ENCODE measurements around the gene RANBP1.
"Not testable (repeated sequence)": the region's sequence is repeated elsewhere in the genome, so short reads cannot be mapped to it uniquely, and the experiment has no call there.

Gene RANBP1

GRCh38 chr22:20155330-20156041 lies 39.6 kb downstream of the RANBP1 start:
- no peak for DNase-seq

GRCh38 chr22:20156042-20156389 lies 40.1 kb downstream of the RANBP1 start:
- DNase-seq = no peak

- peak; percentile 93 to 95 for DNase-seq
Observed at GRCh38 chr22:20156611-20157429, 40.9 kb downstream of the RANBP1 start.

DNA sequence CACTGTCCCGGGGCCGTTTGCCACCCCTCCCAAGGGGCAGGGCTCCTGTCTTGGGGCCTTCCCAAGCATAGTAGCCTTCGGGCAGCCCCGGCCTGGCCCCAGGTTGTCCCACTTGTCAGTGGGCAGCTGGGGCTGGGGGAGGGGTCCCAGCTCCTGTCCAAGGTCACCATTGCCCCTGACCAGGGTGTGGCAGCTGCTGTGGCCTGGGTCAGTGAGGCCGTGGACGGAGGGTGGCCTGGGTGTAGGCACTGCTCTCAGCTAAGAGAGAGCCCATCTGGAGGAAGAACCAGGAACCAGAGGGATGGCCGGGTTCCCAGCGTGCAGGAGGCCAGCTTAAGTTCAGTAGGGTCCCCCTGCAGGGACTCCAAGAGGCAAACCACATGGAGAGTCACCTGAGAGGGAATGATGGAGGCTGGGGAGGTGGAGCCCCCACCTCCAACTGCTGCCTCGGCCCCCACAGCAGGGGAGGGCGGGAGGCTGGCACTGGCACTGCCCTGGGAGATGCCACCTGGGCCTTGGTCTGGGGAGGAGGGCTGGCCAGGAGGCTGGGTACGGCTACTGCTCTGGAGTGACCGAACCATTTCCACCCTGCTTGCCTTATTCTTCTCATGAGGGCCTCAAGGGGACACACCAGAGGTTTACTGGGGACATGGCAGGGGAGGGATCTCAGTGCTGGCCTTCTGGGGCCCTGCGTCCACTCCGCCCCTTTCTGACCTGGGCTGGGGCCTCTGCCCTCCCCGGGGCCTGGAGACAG lies 41.7 kb downstream of the RANBP1 start:
- no peak for DNase-seq

- no peak for DNase-seq
Observed at GRCh38 chr22:20158391-20159036, 42.6 kb downstream of the RANBP1 start.

DNA sequence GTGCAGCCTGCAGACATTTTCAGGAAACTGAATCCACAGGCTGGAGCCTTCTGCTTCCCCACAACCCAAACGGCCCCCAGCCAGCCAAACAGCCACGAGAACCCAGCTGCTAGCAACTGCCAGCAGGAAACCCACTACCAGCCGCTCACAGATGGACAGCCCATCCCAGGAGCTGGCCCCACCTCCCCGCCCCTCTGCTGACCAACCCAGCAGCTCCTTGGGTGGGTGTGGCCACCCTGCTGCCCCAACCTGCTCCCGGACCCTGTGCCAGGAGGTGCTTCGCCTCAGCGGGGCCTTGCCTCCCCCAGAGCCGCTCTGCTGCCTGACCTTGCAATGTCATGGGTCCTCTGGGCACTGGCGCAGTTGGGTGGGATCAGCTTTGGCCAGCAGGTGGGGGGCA lies 43.2 kb downstream of the RANBP1 start:
- DNase-seq = no peak

DNA sequence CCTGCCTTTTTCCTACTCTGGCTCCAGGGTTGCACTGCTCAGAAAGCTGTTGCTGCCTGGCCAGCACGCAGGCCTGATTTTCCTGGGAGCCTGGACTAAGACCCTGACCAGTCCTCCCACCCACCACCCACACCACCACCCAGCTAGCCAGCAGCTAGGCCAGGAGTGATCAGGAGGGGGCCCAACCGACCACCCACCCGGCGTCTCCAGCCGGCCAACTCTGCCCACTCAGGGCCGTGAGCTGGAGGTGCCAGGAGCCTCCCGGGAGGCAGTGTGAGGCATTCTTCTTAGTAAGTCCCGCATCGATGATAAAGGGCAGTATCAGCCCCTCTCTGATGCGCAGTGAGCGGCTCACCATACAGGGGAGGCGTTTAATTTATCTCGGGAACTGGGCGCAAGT lies 43.6 kb downstream of the RANBP1 start:
- DNase-seq = not testable (repeated sequence)

- no peak for DNase-seq
Observed at GRCh38 chr22:20160041-20160440, 44.1 kb downstream of the RANBP1 start.

DNA sequence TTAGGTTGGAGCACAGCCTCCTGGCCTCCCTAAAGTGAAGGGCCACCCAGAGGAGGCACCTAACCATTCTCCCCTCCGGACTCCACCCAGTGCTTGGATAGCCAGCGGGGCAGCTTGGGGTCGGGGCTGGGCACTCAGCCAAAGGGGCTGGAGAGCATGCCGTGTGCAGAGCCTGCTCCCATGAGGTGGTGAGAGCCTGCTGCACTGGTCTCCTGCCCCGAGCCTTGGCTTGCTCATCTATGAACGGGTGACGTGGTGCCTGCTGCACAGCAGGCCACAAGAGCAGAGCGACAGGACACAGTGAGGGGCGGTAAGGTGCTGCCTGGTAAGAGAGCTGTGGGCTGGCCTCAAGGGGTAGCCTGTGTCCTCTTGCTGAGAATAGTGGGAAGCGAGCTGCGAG lies 49.0 kb downstream of the RANBP1 start:
- no peak for DNase-seq

DNA sequence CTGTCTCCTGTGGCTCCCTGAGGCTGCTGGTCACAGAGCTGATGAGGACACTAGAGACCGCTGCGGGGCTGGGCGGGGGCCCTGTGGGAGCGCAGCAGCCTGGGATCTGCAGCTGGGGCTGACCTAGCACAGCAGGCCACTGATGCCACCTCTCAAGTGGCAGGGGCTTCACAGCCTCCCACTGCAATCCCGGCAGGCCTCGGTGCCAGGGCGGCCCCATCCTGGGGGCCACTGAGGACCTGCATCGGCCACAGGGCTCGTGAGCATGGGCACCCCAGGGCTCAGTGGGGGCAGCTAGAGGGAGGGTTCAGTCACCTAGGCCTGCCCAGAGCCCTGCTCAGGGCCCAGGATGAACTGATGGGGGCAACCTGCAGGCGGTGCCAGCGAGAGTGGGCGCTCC lies 49.5 kb downstream of the RANBP1 start:
- DNase-seq = no peak

- no peak for DNase-seq
Observed at GRCh38 chr22:20165913-20166312, 50.0 kb downstream of the RANBP1 start.

- DNase-seq = no peak
Observed at GRCh38 chr22:20166703-20167102, 50.8 kb downstream of the RANBP1 start.

DNA sequence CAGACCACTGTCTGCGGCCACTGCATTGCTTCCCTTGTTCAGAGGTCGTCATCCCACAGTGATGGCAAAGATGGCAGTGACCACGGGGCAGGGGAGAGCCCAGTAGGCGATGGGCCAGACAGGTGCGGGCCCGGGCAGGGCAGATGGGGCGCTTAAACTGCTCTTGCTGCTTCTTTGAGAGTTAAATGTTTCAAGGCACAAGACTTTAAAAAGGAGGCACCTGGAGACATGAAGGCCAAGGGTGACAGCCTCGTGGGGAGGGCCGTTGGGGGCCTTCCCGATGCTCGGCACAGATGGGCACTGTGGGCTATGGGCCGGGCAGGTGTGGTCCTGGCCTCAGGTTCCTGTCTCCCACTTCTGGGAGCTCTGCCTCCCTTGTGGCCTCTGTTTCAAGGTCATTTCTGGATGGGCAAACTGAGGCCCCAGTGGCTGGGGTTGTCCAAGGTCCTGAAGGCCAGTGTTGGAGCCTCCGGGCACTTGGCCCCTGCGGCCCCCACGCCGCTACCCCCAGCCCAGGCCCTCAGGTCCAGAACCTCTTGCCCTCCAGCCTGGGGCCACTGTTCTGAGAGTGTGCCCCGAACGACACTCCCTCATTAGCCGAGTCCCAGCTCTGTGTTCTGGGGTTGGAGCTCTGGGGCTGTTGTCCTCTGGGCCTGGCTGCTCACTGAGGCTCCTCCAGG lies 51.9 kb downstream of the RANBP1 start:
- no peak for DNase-seq

DNA sequence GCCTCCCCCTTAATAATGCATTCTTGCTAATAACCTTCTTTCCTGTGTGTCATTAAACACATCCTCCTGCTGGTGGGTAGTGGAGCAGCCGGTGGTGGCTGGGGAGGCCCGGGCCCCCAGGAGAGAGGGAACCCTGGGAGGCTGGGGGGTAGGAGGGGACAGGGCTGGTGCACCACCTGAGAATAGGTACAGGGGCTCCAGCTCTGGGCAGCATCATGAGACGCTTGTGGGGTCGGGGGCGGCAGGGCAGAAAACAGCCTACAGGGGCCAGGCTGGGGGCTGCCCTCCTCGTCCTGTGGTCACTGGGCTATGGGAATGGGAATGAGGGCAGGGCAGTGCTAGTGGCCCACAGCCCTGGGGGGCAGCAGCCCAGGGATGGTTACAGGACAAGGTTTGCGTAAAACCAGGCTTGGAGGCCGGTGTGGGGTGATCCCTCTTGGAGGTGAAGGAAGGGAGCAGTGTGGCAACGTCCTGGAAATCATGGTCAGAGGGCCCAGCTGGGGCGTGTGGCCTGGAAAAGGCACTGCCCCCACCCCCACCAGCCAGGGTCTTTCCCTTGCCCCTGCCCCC lies 53.4 kb downstream of the RANBP1 start:
- DNase-seq = no peak

DNA sequence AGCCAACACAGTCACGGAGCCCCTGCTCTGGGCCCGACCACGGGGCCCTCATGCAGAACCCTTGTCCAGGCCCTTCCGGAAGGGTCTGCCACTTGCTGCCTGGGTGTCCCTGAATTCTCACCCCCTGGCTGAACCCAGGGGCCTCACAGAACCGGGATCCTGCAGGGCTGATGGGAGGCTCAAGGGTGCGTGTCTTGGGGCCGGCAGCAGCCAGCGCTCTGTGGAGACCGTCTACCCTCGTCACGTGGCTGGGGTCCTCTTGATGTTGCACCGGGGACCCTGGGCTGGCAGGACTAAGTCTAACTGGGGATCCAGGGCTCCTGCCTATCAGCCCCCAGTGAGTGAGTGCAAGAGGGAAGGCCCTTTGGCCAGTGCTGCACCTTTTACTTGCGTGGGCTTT lies 54.3 kb downstream of the RANBP1 start:
- DNase-seq = no peak

DNA sequence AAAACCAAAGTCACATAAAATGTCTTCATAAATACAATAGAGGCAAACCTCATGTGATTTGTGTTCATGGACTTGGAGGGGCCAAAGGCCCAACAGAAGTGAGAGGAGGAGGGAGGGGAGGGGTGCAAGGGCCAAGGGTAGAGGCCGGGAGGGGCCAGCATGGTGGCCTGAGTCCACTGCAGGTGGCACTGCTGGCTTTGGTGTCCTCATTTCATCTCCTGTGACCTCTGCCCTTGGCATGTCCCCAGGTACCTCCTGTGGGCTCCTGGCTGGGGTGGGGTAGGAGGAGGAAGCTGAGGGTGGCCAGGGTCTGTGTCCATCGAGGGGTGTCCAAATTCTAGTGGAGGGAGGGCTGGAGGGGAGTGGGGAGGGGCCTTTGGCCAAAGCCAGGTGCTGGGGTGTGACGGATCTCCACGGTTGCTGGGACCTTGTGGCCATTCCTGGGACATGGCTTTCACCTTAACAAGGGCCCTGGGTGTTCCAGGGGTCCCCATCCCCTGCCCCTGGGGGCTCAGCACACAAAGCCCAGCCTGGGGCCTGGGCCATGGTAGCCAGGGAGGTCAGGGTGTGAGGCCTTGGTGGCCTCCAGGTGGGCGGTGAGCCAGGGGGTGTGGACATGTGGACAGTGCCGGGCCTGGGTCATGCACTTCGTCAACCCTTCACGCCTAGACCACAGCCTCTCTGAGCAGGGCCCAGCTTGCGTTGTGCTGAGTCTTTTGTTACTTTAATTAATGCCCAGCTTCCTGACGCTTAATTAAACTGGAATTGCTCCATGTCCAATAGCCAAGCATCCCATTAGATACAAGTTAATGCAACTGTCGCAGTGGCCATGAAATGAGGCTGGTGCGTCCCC lies 55.6 kb downstream of the RANBP1 start:
- no peak for DNase-seq

DNA sequence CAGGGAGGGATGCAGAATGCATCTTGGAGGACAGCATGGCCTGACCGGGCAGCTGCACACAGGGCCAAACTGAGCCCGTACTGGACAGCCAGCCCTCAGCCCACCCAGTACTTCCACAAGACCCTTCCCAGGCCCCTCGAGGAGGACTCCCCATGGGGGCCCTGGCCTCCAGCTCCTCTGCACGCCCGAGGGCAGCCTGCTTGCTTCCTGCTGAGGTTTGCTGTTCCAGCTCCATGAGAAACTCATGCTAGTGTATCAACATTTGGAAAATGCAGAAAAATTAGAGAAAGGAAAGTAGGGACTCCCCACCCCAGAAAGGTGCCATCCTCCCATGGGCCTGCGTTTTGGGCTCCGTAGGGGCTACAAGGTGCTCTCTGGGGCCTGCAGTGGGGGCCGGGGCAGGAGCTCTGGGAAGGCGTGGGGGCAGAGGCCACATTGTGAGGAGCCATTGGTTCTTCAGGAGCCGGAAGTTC lies 56.3 kb downstream of the RANBP1 start:
- no peak for DNase-seq

DNA sequence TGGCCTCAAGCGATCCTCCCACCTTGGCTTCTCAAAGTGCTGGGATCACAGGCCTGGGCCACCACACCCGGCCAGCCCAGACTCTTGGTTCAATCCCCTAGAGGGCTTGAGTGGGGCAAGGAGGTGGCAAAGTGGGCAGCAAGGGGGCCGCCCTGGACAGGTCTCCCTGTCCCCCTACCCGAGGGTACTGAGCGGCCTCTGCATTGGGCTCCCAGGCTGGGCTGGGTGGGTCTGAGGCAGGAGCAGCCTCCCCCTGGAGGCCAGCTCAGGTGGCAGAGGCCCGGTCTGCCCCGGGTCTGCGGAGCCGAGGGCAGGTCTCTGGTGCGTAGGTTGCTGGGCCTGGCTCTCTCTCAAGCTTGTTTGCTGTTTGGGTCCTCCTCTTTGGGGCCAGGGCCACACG lies 57.3 kb downstream of the RANBP1 start:
- no peak for DNase-seq

GRCh38 chr22:20173772-20174171 lies 57.9 kb downstream of the RANBP1 start:
- DNase-seq = no peak

GRCh38 chr22:20174785-20175596 lies 59.1 kb downstream of the RANBP1 start:
- DNase-seq = no peak

DNA sequence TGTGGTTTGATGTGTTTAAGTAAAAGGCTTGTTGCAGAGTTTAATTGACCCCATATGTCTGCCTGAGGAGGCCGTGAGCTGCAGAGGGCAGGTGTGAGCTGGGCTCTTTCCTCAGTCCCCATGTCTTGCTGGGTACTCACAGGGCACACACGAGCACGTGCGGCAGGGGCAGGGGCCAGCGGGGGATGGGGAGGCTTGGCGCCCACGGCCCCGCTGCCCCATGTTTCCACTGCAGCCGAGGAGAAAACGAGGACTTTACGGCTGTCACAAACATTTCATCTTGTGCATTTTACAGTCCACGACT lies 59.6 kb downstream of the RANBP1 start:
- DNase-seq = no peak
